Mucosa of stomach (tissue), 1 donor: ENCODE measurements around the gene SLC49A4.
"Not testable (repeated sequence)": the region's sequence is repeated elsewhere in the genome, so short reads cannot be mapped to it uniquely, and the experiment has no call there.

ENCODE experiments used
- H3K27me3 ChIP-seq: one replicate; pipeline ENCODE4 v1.7.0; 2013; ENCODE audit warnings: mild to moderate bottlenecking, low read length; ENCODE audit not compliant: control insufficient read depth, insufficient read depth
- H3K36me3 ChIP-seq: one replicate; pipeline ENCODE4 v1.7.0; 2013; ENCODE audit warnings: low read length; ENCODE audit not compliant: control insufficient read depth, insufficient read depth
- H3K4me1 ChIP-seq: one replicate; pipeline ENCODE4 v1.7.0; 2013; ENCODE audit warnings: mild to moderate bottlenecking, low read length; ENCODE audit not compliant: control insufficient read depth, insufficient read depth
- H3K4me3 ChIP-seq: one replicate; pipeline ENCODE4 v1.7.0; 2013; ENCODE audit warnings: low read length
- H3K9ac ChIP-seq: one replicate; pipeline ENCODE4 v1.7.0; 2013; ENCODE audit warnings: mild to moderate bottlenecking, low read length, moderate library complexity
- H3K9me3 ChIP-seq: one replicate; pipeline ENCODE4 v1.7.0; 2013; ENCODE audit warnings: mild to moderate bottlenecking, low read length, moderate library complexity; ENCODE audit not compliant: control insufficient read depth
- donor health status: Pancreatic carcinoma.

The SLC49A4 gene

DNA sequence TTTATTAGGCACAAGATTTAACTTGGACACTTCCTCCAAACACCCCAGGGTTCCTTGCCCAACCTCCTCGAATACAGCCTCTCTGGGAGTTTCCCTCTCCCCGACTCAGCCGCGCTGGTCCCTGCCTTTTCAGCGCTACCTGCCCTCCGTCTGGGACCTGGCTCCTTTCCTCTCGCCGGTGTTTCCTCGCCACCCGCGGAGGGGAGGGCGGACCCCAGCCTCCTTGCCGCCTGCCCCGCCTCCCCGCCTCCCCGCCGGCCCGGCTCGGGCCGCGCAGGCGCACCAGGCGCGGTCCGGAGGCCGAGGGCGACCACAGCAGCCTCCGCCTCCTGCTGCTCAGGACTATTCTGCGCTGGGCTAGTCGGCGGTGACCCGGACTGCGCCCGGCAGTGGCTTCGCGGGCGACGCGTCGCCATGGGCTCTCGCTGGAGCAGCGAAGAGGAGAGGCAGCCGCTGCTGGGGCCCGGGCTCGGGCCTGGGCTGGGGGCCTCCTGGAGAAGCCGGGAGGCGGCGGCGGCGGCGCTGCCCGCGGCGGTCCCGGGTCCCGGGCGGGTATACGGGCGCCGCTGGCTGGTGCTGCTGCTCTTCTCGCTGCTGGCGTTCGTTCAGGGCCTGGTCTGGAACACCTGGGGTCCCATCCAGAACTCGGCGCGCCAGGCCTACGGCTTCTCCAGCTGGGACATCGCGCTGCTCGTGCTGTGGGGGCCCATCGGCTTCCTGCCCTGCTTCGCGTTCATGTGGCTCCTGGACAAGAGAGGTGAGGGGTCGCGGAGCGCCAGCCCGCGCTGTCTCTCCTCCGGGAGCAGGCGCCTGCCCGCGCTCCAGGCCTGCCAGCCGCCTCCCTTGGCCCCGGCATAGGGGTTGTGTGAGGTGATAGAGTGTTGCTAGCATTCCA is at the start of gene SLC49A4:
Gene SLC49A4 (plus strand): TSS at position 291 of the 895 bp plus-strand sequence. CDS start 124 bp downstream, at position 415.
- Histone ChIP-seq H3K4me1 (peaks cover 11% of the 10 kb centered on the region), H3K4me3 (peak within 1 kb of the TSS; percentile 91)

GRCh38 chr3:122745369-122746021 is 49.4 kb upstream of the SLC49A4 start:
- no peaks in the 10 kb centered on the region for H3K4me1 ChIP-seq

More for the DNA sequence above, at the start of gene SLC49A4:
- Histone ChIP-seq H3K9ac (peak within 1 kb of the TSS; percentile 86), H3K36me3 (no peaks in the 10 kb centered on the region), H3K9me3 (no peaks in the 10 kb centered on the region), H3K27me3 (no peaks in the 10 kb centered on the region)

GRCh38 chr3:122747295-122747694 is 47.6 kb upstream of the SLC49A4 start:
- not testable (repeated sequence) for H3K4me3 ChIP-seq, H3K9ac ChIP-seq, H3K27me3 ChIP-seq, H3K36me3 ChIP-seq, H3K4me1 ChIP-seq, H3K9me3 ChIP-seq

More at GRCh38 chr3:122745369-122746021, 49.4 kb upstream of the SLC49A4 start:
- Histone ChIP-seq H3K27me3 (no peaks in the 10 kb centered on the region), H3K4me3 (no peak overlapping the region), H3K9ac (no peak overlapping the region), H3K9me3 (no peaks in the 10 kb centered on the region), H3K36me3 (no peaks in the 10 kb centered on the region)

- Histone ChIP-seq H3K36me3 (no peaks in the 10 kb centered on the region), H3K4me1 (no peaks in the 10 kb centered on the region), H3K9me3 (no peaks in the 10 kb centered on the region), H3K27me3 (no peaks in the 10 kb centered on the region), H3K4me3 (no peak overlapping the region), H3K9ac (no peak overlapping the region)
Observed at GRCh38 chr3:122748347-122748746, 46.5 kb upstream of the SLC49A4 start.

- Histone ChIP-seq H3K4me3 (no peak overlapping the region), H3K4me1 (no peaks in the 10 kb centered on the region), H3K9me3 (no peaks in the 10 kb centered on the region), H3K36me3 (no peaks in the 10 kb centered on the region), H3K9ac (no peak overlapping the region), H3K27me3 (no peaks in the 10 kb centered on the region)
Observed at GRCh38 chr3:122754929-122755328, 39.9 kb upstream of the SLC49A4 start.

DNA sequence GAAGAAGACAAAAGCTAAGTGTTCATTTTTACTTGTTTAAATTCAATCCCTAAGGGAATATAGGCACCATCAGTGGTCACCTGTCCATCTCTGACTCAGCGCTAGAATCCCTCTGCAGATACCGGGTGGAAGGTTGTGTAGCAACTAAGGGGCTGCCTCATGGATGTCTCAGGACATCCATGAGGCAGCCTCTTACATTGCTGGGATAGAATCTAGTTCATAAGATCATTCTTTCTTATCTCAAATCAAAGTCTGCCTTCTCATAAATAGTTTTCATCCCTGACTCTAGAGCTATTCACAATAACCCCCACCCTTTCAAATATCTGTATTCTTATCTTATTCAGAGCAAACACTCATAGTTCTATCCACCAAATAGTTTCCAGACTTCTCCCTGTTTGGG is 39.4 kb upstream of the SLC49A4 start:
- H3K4me1 ChIP-seq: no peaks in the 10 kb centered on the region
- no peak overlapping the region for H3K4me3 ChIP-seq
- H3K9ac ChIP-seq: no peak overlapping the region
- no peaks in the 10 kb centered on the region for H3K36me3 ChIP-seq
- no peaks in the 10 kb centered on the region for H3K9me3 ChIP-seq
- no peaks in the 10 kb centered on the region for H3K27me3 ChIP-seq

DNA sequence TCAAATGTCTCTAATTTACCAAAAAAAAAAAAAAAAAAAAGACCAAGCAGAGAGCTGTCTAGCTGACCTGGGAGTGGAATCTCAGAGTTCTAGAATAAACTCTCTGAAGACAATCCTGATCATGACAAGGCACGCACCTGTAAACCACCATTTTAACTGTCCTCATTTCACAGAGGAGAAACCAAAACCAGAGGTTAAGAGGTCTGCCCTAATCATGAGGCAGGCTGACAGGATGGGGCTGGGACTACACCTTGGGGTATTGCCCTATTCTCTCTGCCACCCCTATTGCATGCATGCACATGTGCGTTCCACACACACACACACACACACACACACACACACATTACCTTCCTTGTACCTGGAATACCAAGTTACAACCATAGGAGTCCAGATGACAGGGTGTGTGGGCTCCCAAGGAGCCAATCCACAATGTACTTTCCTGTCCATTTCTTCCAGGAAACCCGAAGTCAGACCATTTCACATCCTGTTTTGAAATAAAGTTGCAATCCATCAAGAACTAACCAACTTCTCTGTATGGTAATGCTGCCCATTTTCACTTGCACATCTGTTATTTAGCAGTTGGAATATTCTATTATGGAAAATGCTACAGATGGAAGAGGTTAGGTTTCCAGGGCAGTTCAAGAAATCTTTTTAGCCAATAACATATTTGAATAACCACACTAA is 35.9 kb upstream of the SLC49A4 start:
- Histone ChIP-seq H3K27me3 (no peaks in the 10 kb centered on the region), H3K9me3 (no peaks in the 10 kb centered on the region), H3K36me3 (no peaks in the 10 kb centered on the region), H3K9ac (no peak overlapping the region), H3K4me3 (no peak overlapping the region), H3K4me1 (no peaks in the 10 kb centered on the region)

DNA sequence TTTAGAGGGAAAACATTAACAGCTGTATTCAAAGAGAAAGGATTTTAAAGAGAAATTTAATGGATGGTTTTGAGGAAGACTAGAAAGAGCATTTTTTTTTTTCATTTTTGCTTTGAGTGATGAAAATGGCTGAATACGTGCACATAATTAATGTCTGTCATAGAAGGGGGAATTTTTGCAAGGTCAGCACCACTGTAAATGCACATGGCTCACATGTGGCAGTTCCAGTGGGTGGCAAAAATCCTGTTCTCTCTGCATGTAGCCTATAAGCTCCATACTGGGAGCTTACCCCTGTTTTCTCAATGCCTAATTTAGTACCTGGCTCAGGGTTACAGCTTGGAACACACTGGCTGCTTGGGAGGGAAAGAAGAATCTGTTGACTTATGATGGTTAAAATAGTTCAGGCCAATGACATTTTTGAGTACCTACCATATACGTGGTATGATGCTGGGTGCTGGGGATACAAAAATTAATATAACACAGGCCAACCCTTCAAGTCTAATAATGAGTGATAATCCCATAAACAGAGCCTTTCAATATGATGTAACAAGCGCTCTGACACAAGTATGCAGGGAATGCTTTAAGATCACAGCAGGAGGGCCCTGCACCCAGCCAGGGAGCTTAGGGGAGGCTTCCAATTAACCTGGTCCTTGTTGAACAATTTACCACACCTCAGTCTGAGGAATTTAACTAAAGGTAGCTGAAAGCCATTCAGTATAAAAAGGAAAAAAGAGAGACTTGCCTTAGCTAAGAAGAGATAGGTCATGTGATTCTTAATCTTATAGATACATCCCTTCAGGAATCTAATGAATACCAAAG is 34.2 kb upstream of the SLC49A4 start:
- Histone ChIP-seq H3K4me3 (no peak overlapping the region), H3K4me1 (no peaks in the 10 kb centered on the region), H3K27me3 (no peaks in the 10 kb centered on the region), H3K36me3 (no peaks in the 10 kb centered on the region), H3K9me3 (no peaks in the 10 kb centered on the region), H3K9ac (no peak overlapping the region)

DNA sequence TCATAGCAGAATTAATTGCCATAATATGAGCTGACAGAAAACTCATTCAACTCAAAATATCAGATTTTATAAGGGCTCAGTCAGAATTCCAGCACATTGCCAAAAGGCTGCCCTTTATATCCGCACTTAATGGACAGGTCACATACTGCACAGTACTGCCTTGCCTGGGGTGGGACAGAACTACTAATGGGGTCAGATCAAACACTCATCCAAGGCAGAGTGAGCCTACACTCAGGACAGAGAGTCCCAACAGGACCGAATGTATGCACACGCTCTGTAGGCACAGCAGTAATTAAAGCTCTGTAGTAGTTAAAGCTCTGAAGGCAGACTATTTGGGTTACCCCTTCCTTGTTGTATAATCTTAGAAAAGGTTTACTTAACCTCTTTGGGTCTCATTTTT is 28.4 kb upstream of the SLC49A4 start:
- H3K27me3 ChIP-seq: no peaks in the 10 kb centered on the region
- no peaks in the 10 kb centered on the region for H3K9me3 ChIP-seq
- no peak overlapping the region for H3K9ac ChIP-seq
- H3K4me1 ChIP-seq: no peaks in the 10 kb centered on the region
- H3K4me3 ChIP-seq: no peak overlapping the region
- H3K36me3 ChIP-seq: no peaks in the 10 kb centered on the region

GRCh38 chr3:122767540-122768372 is 27.1 kb upstream of the SLC49A4 start:
- Histone ChIP-seq H3K27me3 (no peaks in the 10 kb centered on the region), H3K9me3 (no peaks in the 10 kb centered on the region), H3K9ac (no peak overlapping the region), H3K36me3 (no peaks in the 10 kb centered on the region), H3K4me1 (no peaks in the 10 kb centered on the region), H3K4me3 (no peak overlapping the region)
